Caco-2 (cell line): ENCODE results near the gene COL6A2. TPM values are rescaled to one million over a fixed set of nuclear protein-coding genes. Genes with fewer than 3 reads are reported as not detected.
A peak's percentile ranks its signal among the peaks of the same experiment; 100 is the strongest.

Source experiments
- BruUV-seq: library from RNA; stranded (reverse); fragments of 400-500 nt; replicated peaks from 2 replicates; lab custom pipeline; 2021; lab: Mats Ljungman, UMichigan
- CTCF ChIA-PET: fragments of 300-600 bp; sonication (Branson Sonifier 250); formaldehyde crosslinking; loops from one replicate; lab custom pipeline; 2022; ENCODE audit warnings: antibody characterized with exemption; lab: Charles Lee
- POLR2A ChIA-PET: fragments of 300-600 bp; sonication (Branson Sonifier 250); formaldehyde crosslinking; loops from one replicate; lab custom pipeline; 2022; ENCODE audit warnings: antibody characterized with exemption; lab: Charles Lee
- DNase-seq, 2 experiments: peaks; one replicate each; pipeline versions ENCODE4 v3.0.0 to v3.0.0-alpha.2; 2020 to 2022
- H3K27me3 ChIP-seq: replicated peaks from 2 replicates; pipeline ENCODE4 v1.6.0; 2011; ENCODE audit warnings: low read length; ENCODE audit not compliant: control insufficient read depth, insufficient read depth
- H3K36me3 ChIP-seq: 2 replicates; pipeline ENCODE4 v1.5.1; 2011; ENCODE audit warnings: low read length; ENCODE audit not compliant: control insufficient read depth, insufficient read depth
- H3K4me1 ChIP-seq: fragments of 250-450 bp; sonication (Bioruptor Pico); 2 replicates; pipeline ENCODE4 v1.5.1; 2020; ENCODE audit warnings: mild to moderate bottlenecking
- H3K4me3 ChIP-seq: 2 replicates; pipeline ENCODE4 v1.5.1; 2011; ENCODE audit warnings: low read depth, mild to moderate bottlenecking, control low read depth, low read length
- H3K9me3 ChIP-seq: fragments of 250-450 bp; sonication (Bioruptor Pico); 2 replicates; pipeline ENCODE4 v1.5.1; 2020; ENCODE audit warnings: mild to moderate bottlenecking, moderate library complexity
- H3K27ac Mint-ChIP-seq: one replicate; pipeline ENCODE4 v1.8.0; 2022; ENCODE audit warnings: mixed read lengths; ENCODE audit not compliant: unreplicated experiment
- H3K27me3 Mint-ChIP-seq: one replicate; pipeline ENCODE4 v1.8.0; 2022; ENCODE audit warnings: mixed read lengths; ENCODE audit not compliant: insufficient read depth, unreplicated experiment
- H3K36me3 Mint-ChIP-seq: one replicate; pipeline ENCODE4 v1.8.0; 2022; ENCODE audit warnings: mild to moderate bottlenecking, mixed read lengths; ENCODE audit not compliant: insufficient read depth, unreplicated experiment
- H3K4me1 Mint-ChIP-seq: one replicate; pipeline ENCODE4 v1.8.0; 2022; ENCODE audit warnings: low read depth, mixed read lengths; ENCODE audit not compliant: unreplicated experiment
- H3K4me3 Mint-ChIP-seq: one replicate; pipeline ENCODE4 v1.8.0; 2022; ENCODE audit warnings: mild to moderate bottlenecking, moderate library complexity, mixed read lengths; ENCODE audit not compliant: unreplicated experiment
- H3K9me3 Mint-ChIP-seq: one replicate; pipeline ENCODE4 v1.8.0; 2022; ENCODE audit warnings: mixed read lengths; ENCODE audit not compliant: unreplicated experiment
- intact Hi-C: fragments of 100-400 bp; cut with micrococcal nuclease; formaldehyde crosslinking; loops from one replicate; pipeline ENCODE4 v1.10.0; 2022; ENCODE audit not compliant: unreplicated experiment
- total RNA-seq: library from RNA; stranded (reverse); gene quantifications from 2 replicates; pipeline ENCODE4 v1.2.3, GENCODE V29; 2022
- TF ChIP-seq, protein P1 (sequence below), 2 experiments: fragments of 200-600 bp in 1 of 2; IDR thresholded peaks; 1 replicate in 1 of 2; 2 replicates in 1 of 2; pipeline versions ENCODE4 v1.5.1 to v1.8.0; 2011 to 2022; ENCODE audit warnings: antibody characterized with exemption in 1 of 2, control low read depth in 1 of 2, inconsistent platforms in 1 of 2, low read depth in 1 of 2, low read length in 1 of 2, mild to moderate bottlenecking in 1 of 2, moderate library complexity in 1 of 2; ENCODE audit not compliant: insufficient read depth in 1 of 2, severe bottlenecking in 1 of 2, unreplicated experiment in 1 of 2

Gene COL6A2
- total RNA-seq, 1 experiment from 2014 or later, result 8.8 TPM

GRCh38 chr21:46149205-46149901 is 51.4 kb downstream of the COL6A2 start:
- TF ChIP-seq, protein P1, sequence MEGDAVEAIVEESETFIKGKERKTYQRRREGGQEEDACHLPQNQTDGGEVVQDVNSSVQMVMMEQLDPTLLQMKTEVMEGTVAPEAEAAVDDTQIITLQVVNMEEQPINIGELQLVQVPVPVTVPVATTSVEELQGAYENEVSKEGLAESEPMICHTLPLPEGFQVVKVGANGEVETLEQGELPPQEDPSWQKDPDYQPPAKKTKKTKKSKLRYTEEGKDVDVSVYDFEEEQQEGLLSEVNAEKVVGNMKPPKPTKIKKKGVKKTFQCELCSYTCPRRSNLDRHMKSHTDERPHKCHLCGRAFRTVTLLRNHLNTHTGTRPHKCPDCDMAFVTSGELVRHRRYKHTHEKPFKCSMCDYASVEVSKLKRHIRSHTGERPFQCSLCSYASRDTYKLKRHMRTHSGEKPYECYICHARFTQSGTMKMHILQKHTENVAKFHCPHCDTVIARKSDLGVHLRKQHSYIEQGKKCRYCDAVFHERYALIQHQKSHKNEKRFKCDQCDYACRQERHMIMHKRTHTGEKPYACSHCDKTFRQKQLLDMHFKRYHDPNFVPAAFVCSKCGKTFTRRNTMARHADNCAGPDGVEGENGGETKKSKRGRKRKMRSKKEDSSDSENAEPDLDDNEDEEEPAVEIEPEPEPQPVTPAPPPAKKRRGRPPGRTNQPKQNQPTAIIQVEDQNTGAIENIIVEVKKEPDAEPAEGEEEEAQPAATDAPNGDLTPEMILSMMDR (IDR thresholded peaks at IDR 0.05; ENCODE audit: insufficient read depth in 1 of 2, low read depth in 1 of 2, low read length in 1 of 2, severe bottlenecking in 1 of 2, unreplicated experiment in 1 of 2), result no peak
- Mint-ChIP-seq H3K4me1 (peaks cover 4% of the 10 kb centered on the region), H3K9me3 (no peaks in the 10 kb centered on the region), H3K36me3 (no peaks in the 10 kb centered on the region), H3K27ac (no peak overlapping the region), H3K4me3 (no peak overlapping the region), H3K27me3 (no peaks in the 10 kb centered on the region)
- intact Hi-C loops, result loop anchor here (10.0 kb wide), 1 partner anchor 75 kb away; the partner anchor contains the start of gene LSS
- no peak for DNase-seq
- H3K4me3 ChIP-seq, result no peak overlapping the region
- ChIA-PET POLR2A (no interaction called here), CTCF (no interaction called here)
- no peaks in the 10 kb centered on the region for H3K9me3 ChIP-seq
- H3K36me3 ChIP-seq, result no peaks in the 10 kb centered on the region
- no peaks in the 10 kb centered on the region for H3K27me3 ChIP-seq
- BruUV-seq, result no TSS peak
- H3K4me1 ChIP-seq, result peaks cover 7% of the 10 kb centered on the region; the same call in 1 of the 2 replicates

- Histone ChIP-seq H3K4me3 (no peak overlapping the region), H3K9me3 (no peaks in the 10 kb centered on the region), H3K36me3 (no peaks in the 10 kb centered on the region), H3K27me3 (no peaks in the 10 kb centered on the region), H3K4me1 (peaks cover 7% of the 10 kb centered on the region; the same call in 1 of the 2 replicates)
- Mint-ChIP-seq H3K9me3 (no peaks in the 10 kb centered on the region), H3K27ac (no peak overlapping the region), H3K27me3 (no peaks in the 10 kb centered on the region), H3K36me3 (peaks cover 4% of the 10 kb centered on the region), H3K4me1 (no peaks in the 10 kb centered on the region), H3K4me3 (no peak overlapping the region)
- peak in 1 of 2 experiments; percentile 17 for DNase-seq
- CTCF ChIA-PET, result no interaction called here
- intact Hi-C loops, result no loop called here
- POLR2A ChIA-PET, result no interaction called here
- BruUV-seq, result no TSS peak
- TF ChIP-seq, protein P1 (IDR thresholded peaks at IDR 0.05; ENCODE audit: insufficient read depth in 1 of 2, low read depth in 1 of 2, low read length in 1 of 2, severe bottlenecking in 1 of 2, unreplicated experiment in 1 of 2), result no peak
Observed at GRCh38 chr21:46150073-46150472, 52.2 kb downstream of the COL6A2 start.

DNA sequence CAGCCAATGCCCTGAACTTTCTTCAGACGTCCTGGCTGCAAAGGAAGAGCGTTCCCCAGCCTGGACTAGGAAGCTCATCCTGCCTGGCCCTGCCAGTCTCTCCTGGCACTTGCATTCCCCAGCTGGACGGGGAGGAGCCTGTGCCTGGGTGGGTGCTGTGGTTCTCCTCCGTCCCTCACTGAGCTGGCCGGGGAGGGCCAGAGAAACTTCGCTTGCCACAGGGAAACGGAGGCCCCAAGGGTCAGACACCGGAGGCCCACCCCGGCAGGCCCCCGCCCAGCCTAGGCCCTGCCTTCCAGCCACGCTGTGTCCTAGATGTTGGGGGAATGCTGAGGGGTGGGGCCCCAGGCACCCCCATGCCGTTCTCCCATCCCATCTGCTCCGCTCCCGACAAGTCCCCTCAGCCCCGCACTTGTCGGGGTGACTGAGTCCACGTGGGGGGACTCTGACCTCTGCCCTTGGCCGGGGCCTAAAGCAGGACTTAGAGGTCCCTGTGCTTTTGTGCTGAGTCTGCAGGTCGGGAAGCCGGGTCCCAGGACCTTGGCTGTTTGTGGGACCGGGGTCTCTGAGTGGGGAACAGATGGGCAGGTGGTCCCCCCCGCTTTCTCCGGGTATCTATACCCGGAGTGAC is 52.7 kb downstream of the COL6A2 start:
- ChIA-PET POLR2A (no interaction called here), CTCF (no interaction called here)
- no peak overlapping the region for H3K27ac Mint-ChIP-seq
- Histone ChIP-seq H3K4me1 (peaks cover 7% of the 10 kb centered on the region; the same call in 1 of the 2 replicates), H3K4me3 (no peak overlapping the region), H3K27me3 (no peaks in the 10 kb centered on the region), H3K9me3 (no peaks in the 10 kb centered on the region), H3K36me3 (no peaks in the 10 kb centered on the region)
- no TSS peak for BruUV-seq
- H3K9me3 Mint-ChIP-seq, result no peaks in the 10 kb centered on the region
- intact Hi-C loops, result no loop called here
- H3K4me1 Mint-ChIP-seq, result peaks cover under 1% of the 10 kb centered on the region
- TF ChIP-seq, protein P1 (IDR thresholded peaks at IDR 0.05; ENCODE audit: insufficient read depth in 1 of 2, low read depth in 1 of 2, low read length in 1 of 2, severe bottlenecking in 1 of 2, unreplicated experiment in 1 of 2), result no peak
- H3K36me3 Mint-ChIP-seq, result peaks cover 4% of the 10 kb centered on the region
- no peak overlapping the region for H3K4me3 Mint-ChIP-seq
- DNase-seq, result no peak
- H3K27me3 Mint-ChIP-seq, result no peaks in the 10 kb centered on the region
